GM19372 (cell line): ENCODE measurements around the gene CPLANE1.
A peak's percentile ranks its signal among the peaks of the same experiment; 100 is the strongest.
"Not testable (repeated sequence)": the region's sequence is repeated elsewhere in the genome, so short reads cannot be mapped to it uniquely, and the experiment has no call there.

Source experiments
- ATAC-seq: cut with Tn5 transposase; IDR thresholded peaks from one replicate; pipeline ENCODE4 v1.9.1; 2021; ENCODE audit warnings: mild to moderate bottlenecking, low read depth, moderate library complexity; ENCODE audit not compliant: unreplicated experiment

The CPLANE1 gene

DNA sequence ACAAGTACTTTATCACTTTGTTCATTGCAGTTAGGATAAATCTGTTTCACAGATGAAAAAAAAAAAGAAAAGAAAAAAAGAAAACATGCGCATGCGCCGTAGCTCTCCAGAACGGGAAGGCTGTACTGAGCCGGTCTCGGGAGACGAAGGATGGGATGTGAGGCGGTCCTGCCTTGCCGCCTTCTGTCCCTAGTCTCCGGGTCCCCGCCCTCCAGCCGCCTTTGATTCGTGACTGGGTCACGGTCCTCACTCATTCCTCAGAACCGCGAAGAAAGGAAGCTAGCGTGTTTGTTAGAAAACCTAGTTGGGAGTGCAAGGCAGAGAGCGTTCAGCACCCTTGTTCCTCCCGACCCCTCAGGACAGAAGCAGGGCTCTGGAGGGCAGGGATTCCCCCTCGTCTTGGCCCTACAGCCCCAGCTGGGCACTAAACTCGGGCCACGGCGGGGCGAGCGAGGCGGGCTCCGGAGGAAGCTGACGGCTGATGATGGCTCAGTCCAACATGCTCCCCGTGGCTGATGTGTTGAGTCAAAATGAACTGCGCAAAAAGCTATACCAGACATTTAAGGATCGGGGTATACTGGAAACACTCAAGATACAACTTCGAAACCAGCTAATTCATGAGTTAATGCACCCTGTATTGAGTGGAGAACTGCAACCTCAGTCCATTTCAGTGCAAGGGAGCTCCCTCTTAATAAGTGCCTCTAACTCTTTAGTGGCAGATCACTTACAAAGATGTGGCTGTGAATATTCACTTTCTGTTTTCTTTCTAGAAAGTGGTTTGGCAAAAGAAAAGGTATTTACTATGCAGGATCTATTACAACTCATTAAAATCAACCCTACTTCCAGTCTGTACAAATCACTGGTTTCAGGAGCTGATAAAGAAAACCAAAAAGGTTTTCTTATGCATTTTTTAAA lies 40.0 kb downstream of the CPLANE1 start:
- no peak for ATAC-seq

DNA sequence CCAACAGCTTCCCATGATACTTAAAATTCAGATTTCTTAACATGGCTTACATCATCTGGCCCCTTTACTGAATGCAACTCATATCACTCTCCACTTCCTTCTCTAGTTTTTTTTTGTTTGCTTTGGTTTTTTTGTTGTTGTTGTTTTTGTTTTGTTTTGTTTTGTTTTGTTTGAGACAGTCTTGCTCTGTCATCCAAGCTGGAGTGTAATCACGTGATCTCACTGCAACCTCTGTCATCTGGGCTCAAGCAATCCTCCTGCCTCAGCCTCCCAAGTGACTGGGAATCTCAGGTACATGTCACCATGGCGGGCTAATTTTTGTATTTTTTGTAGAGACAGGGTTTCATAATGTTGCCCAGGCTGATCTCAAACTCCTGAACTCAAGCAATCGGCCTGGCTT lies 41.4 kb downstream of the CPLANE1 start:
- no peak for ATAC-seq

DNA sequence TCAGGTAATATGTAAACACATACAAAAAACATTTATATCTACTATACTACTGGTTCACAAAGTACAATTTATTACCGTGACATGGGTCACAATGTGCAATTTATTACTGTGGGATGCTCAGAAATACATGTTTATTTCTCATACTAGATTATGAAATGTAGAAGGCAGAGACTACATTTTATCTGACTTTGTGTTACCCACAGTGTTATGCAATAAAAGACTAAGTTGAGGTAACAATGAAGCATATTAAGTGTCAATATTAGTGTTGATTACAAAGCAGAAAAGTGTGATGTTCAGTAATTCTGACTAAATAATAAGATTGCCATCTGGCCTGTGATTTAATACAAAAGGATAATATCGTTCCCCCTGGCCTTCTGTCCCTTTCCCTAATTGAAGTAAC lies 42.4 kb downstream of the CPLANE1 start:
- ATAC-seq = no peak

DNA sequence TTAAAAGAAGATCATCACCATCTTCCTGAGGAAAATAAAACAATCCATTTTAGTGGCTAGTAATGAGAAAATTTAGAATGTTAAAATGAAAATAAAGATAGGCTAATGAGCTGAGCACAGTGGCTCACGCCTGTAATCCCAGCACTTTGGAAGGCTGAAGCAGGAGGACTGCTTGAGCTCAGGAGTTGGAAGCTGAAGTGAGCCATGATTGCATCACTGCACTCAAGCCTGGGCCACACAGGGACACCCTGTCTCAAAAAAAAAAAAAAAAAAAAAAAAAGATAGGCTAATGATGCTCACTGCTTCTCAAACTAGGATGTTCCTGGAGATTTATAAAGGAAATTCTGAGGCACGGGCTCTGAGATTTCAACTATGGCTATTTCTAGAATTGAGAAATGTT lies 50.3 kb downstream of the CPLANE1 start:
- no peak for ATAC-seq

DNA sequence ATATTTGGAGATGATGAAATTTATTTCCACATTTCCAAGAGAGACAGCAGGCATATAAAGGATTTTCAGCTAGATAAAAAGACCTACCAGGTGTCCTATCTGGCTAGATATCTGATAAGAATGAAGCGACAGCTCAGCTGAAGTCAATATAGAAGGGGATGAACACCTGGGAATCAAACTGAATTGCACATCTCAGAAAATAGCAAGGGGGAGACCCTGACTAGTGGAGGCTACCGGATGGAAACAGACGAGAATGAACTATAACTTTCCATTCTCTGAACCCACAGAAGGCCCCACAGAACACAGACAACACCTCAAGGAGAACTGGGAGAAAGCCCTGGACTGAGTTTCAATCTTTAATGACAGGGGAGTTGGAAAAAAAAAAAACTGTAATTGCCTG lies 51.1 kb downstream of the CPLANE1 start:
- ATAC-seq = peak; percentile 68

DNA sequence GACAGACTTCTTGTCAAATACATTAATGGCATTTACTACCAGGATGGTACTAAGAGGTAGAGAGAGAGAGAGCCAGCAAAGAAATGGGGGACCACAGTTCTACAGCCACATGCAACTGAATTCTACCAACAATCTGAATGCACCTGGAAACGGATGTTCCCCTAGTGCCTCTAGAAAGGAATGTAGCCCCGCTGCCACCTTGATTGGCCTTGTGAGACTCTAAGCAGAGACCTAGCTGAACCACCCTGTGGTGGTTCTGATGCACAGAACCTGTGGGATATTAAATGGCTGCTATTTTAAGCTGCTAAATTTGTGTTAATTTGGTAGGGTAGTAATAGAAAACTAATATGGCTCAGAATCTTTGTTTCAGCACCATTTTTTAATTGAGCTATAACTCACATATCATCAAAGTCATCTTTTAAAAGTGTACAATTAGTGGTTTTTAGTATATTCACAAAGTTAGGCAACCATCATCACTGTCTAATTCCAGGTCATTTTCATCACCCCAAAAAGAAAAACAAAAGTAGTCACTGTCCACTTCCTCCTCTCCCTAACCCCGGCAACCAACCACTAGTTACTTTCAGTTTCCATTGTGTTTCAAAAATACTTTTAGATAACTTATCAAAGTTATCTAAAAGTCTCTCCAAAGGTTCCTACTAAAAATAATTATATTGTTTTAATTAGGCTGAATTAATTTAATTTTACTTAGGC lies 51.7 kb downstream of the CPLANE1 start:
- peak; percentile 85 for ATAC-seq

DNA sequence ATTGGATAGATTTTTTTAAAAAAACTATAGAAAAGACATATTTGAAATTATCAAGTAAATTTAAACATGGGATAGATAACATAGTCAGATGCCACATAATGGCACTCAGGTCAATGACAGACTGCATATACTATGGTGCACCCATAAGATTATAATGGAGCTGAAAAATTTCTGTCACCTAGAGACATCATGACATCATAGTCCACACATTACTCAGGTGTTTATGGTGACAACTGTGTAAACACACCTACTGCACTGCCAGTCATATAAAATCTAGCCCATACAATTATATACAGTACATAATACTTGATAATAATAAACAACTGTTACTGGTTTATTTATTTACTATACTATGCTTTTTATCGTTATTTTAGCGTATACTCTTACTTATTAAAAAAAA lies 58.6 kb downstream of the CPLANE1 start:
- no peak for ATAC-seq

DNA sequence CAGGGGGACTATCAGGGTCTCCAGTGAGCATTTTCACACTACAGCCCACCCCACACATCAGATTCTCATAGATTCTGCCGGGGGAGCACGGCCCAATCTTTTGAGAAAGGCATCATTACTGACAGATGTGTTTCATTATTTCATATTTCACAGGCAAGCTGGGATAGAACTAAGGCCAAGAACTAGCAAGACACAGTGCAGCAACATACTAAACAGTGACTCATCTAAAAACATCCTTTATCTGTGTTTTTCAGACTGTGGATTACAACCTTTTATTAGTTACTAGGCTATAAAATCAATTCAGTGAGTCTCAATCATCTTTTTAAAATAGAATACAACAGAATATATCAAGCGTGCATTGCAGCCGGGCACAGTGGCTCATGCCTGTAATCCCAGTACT lies 59.8 kb downstream of the CPLANE1 start:
- no peak for ATAC-seq

DNA sequence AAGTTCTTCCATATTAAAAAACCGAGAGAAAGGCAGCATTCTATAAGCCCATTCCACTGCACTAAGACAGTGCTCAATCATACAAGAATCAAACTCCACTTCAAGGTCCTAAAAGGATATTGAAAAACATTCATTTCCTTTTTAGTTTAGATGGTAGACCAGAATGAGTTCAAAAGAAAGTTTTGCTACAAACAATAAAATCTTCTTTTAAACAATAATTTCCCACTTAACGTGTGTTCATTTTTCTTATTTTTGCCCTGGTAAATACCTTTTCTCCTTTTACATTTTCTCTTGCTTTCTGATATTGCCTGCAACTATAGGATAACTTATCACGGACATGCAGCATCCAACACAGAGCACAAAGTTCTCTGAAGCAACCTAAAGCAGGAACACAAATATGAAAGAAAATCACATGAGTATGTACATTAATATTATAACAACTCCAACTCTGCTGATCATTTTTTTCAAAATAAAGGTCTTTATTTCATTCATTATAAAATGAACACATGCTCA lies 61.7 kb downstream of the CPLANE1 start:
- ATAC-seq = no peak

DNA sequence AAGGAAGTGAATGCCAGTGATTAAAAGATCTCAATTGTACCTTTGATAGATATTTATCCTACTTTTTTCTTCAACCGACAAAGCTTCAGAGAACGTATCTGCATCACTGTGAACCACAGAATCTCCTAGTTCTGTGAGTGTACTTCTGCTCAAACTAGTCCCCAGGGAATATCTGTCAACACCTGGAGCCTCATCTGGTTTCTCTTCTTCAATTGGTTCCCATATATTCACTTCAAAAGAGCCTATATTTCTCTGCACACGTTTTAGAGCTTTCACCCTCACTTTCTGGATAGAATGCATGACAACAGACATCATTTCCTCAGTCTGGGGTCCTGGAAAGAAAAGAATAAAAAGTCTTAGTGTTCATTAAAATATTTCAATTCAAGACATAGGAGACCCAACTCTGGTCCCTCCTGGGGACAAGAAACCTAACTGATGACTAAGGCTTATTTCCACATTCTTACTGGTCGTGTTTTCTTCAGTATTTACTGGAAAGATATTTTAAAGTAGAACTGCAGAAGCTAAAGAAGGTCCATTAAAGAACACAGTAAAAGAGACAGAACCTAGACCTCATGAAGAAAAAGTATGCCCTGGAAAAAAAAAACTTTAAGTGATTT lies 64.3 kb downstream of the CPLANE1 start:
- ATAC-seq = peak; percentile 75

DNA sequence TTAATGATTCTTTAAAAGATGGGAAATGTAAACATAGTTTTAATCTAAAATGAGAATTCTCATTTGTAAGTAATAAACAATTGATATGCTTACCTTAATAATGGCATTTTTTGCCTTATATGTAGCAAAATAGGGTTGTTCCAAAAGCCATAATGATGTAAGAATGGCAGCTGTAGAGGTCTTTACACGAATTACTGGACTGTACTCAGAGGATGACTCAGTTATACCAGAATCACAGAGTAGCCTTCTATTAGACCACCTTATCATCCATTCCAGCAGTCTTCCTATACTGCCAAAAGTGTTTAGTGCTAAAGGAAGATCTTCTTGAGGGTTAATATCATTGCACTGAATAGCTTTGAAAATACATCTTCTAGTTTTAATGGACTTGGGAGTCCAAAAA lies 66.5 kb downstream of the CPLANE1 start:
- no peak for ATAC-seq

DNA sequence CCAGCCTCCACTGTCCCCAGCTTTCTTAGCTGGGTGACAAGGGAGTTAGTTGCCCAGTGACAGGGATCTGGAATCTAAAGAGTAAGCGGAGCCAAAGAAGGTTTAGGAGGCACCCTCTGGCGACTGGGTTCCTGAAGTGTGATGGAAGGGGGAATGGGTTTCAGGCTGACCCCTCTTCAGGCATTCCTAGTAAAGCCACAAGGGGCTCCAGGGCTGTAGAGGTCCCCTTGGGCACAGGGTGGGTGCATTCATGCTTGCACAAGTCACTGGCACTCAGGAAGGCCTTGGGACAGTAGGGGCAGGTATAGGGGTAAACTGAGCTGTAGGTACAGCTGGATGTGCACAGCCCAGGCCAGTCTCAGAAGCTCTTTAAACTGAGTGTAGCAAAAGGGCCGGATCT lies 74.2 kb downstream of the CPLANE1 start:
- no peak for ATAC-seq

DNA sequence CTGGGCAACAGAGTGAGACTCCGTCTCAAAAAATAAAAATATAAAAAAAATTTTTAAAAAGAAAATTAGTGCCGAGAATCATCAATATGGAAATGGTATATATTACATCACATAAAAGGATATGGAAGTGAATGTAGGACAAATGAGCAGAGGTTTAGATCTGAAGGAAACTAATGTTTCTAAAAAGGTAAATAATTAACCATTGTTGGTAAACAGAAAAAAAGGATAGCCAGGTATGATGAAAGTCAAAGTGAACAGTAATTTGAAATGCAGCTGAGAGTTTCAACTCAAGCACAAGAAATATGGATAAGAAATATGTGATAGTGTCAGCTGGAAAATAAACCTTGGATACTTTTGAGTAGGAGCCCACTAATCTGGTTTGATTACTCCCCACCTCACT lies 76.2 kb downstream of the CPLANE1 start:
- ATAC-seq = no peak

DNA sequence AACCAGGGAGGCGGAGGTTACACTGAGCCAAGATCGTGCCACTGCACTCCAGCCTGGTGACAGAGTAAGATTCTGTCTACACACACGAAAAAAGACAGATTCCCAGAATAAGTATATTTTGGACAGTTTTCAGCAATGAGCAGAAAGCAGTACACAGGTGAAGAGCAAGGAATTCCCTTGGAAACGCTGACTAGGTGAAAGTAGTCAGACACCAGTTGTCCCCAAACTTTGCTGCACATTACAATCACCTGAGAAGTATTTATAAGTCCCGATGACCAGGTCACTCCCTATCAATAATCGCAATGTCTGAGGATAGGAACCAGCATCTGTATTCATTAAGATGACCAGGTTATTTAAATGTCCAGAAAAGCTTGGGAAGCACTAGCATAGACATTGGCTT lies 78.3 kb downstream of the CPLANE1 start:
- ATAC-seq = no peak

DNA sequence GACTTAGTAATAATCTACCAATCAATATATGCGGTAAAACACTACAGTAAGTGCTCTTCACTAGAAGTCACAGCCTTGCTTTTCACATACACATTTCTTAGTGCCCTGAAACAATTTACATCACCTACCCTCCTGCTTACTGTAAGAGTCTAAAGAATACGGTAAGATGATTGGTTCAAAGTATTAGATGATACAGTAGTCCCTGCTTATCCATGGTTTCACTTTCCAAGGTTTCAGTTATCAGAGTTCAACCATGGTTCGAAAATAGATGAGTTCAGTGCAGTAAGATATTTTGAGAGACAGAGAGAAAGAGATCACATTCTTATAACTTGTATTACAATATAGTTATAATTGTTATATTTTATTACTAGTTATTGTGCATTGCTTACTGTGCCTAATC lies 83.0 kb downstream of the CPLANE1 start:
- no peak for ATAC-seq

DNA sequence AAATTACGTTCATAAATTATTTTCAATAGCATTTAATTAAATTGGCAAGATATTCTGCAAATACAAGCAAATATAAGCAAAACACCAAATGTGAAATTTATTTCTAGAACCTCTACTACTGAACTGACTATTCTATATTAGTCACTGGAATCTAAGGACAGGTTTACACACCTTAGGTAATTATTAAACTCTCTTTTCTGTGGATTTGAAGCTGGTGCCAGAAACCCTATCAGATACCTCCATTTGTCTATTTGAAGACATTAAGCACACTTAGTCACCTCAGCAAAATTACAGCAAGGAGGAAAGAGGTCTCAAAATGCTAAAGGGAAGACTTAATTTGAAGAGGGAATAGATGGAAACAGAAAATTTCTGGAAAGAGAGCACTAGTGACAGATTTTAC lies 83.4 kb downstream of the CPLANE1 start:
- no peak for ATAC-seq

DNA sequence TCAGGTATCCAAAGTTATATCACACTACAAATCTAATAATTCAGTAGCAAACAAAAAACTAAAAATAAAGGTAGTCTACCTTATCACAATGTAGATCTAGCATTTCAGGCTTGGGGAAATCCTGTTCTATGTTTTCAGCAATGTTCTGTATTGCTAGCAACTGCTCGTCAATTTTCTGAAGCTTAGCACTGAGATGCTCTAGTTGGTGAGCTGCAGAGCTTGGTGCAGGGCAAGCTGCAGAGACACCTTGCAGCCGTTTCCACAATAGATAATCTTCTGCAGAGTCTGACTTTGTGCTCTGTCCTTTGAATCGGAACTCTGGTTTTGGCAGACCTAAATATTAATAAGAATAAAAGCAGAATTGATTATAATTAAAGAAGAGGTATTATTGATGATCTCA lies 95.5 kb downstream of the CPLANE1 start:
- ATAC-seq = no peak

DNA sequence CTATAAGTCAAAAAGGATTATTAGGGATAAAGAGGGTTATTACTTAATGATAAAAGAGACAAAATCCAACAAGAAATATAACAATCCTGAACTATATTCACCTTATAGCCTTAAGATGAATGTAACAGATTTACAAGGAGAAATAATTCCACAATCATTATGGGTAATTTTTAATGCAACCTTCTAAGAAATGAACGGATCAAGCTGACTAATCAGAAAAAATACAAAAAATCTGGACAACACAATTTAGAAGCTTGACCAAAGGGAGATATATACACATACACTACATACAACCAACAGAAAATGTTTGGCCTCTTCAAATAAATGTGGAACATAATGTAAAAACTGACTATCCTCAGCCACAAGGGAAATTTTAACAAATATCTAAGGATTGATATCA lies 102.3 kb downstream of the CPLANE1 start:
- ATAC-seq = no peak

DNA sequence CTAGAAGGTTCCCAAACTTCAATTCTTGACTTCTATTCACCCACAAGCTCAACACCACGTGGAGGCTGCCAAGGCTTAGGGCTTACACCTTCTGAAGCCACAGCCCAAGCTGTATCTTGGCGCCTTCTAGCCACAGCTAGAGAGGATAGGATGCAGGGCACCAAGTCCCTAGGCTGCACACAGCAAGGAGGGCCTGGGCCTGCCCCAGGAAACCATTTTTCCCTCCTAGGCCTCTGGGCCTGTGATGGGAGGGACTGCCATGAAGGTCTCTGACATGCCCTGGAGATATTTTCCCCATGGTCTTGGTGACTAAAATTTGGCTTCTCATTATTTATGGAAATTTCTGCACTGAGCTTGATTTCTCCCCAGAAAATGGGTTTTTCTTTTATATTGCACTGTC lies 112.5 kb downstream of the CPLANE1 start:
- no peak for ATAC-seq

DNA sequence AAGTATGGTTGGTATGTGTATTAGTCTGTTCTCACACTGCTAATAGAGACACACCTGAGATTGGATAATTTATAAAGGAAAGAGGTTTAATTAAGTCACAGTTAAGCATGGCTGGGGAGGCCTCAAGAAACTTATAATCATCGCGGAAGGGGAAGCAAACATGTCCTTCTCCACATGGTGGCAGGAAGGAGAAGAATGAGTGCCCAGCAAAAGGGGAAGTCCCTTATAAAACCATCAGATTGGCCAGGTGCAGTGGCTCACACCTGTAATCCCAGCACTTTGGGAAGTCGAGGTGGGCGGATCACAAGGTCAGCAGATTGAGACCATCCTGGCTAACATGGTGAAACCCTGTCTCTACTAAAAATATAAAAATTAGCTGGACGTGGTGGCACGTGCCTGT lies 113.9 kb downstream of the CPLANE1 start:
- not testable (repeated sequence) for ATAC-seq

DNA sequence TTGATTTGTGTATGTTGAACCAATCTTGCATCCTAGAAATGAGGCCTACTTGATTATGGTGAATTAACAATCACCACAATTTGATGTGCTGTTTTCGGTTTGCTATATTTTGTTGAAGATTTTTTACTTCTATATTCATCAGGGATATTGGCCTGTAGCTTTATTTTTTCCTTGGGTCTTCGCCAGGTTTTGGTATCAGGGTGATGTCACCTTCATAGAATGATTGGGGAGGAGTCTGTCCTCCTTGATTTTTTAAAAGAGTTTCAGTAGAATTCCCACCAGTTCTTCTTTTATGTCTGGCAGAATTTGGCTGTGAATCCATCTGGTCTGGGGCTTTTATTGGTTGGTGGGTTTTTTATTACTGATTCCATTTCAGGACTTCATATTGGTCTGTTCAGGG lies 115.2 kb downstream of the CPLANE1 start:
- ATAC-seq = no peak
